ENCODE measurements around the gene EXOSC6.
"Not testable (repeated sequence)": the region's sequence is repeated elsewhere in the genome, so short reads cannot be mapped to it uniquely, and the experiment has no call there.

EXOSC6 gene

GRCh38 chr16:70271696-70272095, 20.0 kb upstream of the EXOSC6 start:
- TF ChIP-seq EZH2phosphoT487 (conservative IDR thresholded peaks at IDR 0.05; ENCODE audit: low read length) (no peak), CTCF (IDR thresholded peaks at IDR 0.05; ENCODE audit: insufficient read depth, low read length, poor library complexity, severe bottlenecking) (no peak)
- Histone ChIP-seq H3K9ac (ENCODE audit: low read length) (no peak overlapping the region), H3F3A (ENCODE audit: insufficient read depth) (no peaks in the 10 kb centered on the region; the same call in 1 of the 2 replicates), H3K79me2 (ENCODE audit: insufficient read depth, low read length) (peaks cover 4% of the 10 kb centered on the region; the same call in 1 of the 2 replicates), H3K9me2 (replicated peaks; ENCODE audit: insufficient read depth, low read length) (no peaks in the 10 kb centered on the region), H3K4me3 (ENCODE audit: insufficient read depth, low read length, poor library complexity, severe bottlenecking) (no peak overlapping the region), H3K27ac (ENCODE audit: low read depth, low read length) (no peak overlapping the region), H3K4me2 (ENCODE audit: low read depth, low read length, poor library complexity, severe bottlenecking) (no peak overlapping the region), H4K20me1 (ENCODE audit: low read depth, low read length) (no peaks in the 10 kb centered on the region), H3K36me3 (ENCODE audit: low read length) (peaks cover 33% of the 10 kb centered on the region), H2AFZ (ENCODE audit: low read depth, low read length, severe bottlenecking) (no peak overlapping the region), H3K27me3 (ENCODE audit: low read length) (no peaks in the 10 kb centered on the region), H3K9me3 (ENCODE audit: insufficient read depth, low read length) (no peaks in the 10 kb centered on the region)

- no peak overlapping the region for H3K4me3 ChIP-seq (ENCODE audit: insufficient read depth, low read length, poor library complexity, severe bottlenecking)
- no peak for TF ChIP-seq EZH2phosphoT487 (conservative IDR thresholded peaks at IDR 0.05; ENCODE audit: low read length)
- TF ChIP-seq CTCF (IDR thresholded peaks at IDR 0.05; ENCODE audit: insufficient read depth, low read length, poor library complexity, severe bottlenecking): no peak
- peaks cover 32% of the 10 kb centered on the region for H3K36me3 ChIP-seq (ENCODE audit: low read length)
- H3K27me3 ChIP-seq (ENCODE audit: low read length): no peaks in the 10 kb centered on the region
- no peaks in the 10 kb centered on the region for H4K20me1 ChIP-seq (ENCODE audit: low read depth, low read length)
- no peak overlapping the region for H2AFZ ChIP-seq (ENCODE audit: low read depth, low read length, severe bottlenecking)
- H3K27ac ChIP-seq (ENCODE audit: low read depth, low read length): no peak overlapping the region
- H3K9me2 ChIP-seq (replicated peaks; ENCODE audit: insufficient read depth, low read length): no peaks in the 10 kb centered on the region
- no peak overlapping the region for H3K9ac ChIP-seq (ENCODE audit: low read length)
- H3F3A ChIP-seq (ENCODE audit: insufficient read depth): no peaks in the 10 kb centered on the region; the same call in 1 of the 2 replicates
- H3K4me2 ChIP-seq (ENCODE audit: low read depth, low read length, poor library complexity, severe bottlenecking): no peak overlapping the region
- no peaks in the 10 kb centered on the region for H3K9me3 ChIP-seq (ENCODE audit: insufficient read depth, low read length)
- H3K79me2 ChIP-seq (ENCODE audit: insufficient read depth, low read length): peaks cover 4% of the 10 kb centered on the region
Measured at GRCh38 chr16:70270176-70270575, 18.4 kb upstream of the EXOSC6 start.

- Histone ChIP-seq H3K27ac (ENCODE audit: low read depth, low read length) (no peak overlapping the region), H3K9me3 (ENCODE audit: insufficient read depth, low read length) (no peaks in the 10 kb centered on the region), H3K27me3 (ENCODE audit: low read length) (no peaks in the 10 kb centered on the region), H3K4me3 (ENCODE audit: insufficient read depth, low read length, poor library complexity, severe bottlenecking) (no peak overlapping the region), H3K9ac (ENCODE audit: low read length) (no peak overlapping the region), H3K9me2 (replicated peaks; ENCODE audit: insufficient read depth, low read length) (no peaks in the 10 kb centered on the region), H3F3A (ENCODE audit: insufficient read depth) (no peaks in the 10 kb centered on the region; the same call in 1 of the 2 replicates), H4K20me1 (ENCODE audit: low read depth, low read length) (no peaks in the 10 kb centered on the region), H3K79me2 (ENCODE audit: insufficient read depth, low read length) (peaks cover 4% of the 10 kb centered on the region), H3K36me3 (ENCODE audit: low read length) (peaks cover 39% of the 10 kb centered on the region), H2AFZ (ENCODE audit: low read depth, low read length, severe bottlenecking) (no peak overlapping the region), H3K4me2 (ENCODE audit: low read depth, low read length, poor library complexity, severe bottlenecking) (no peak overlapping the region)
- no peak for TF ChIP-seq EZH2phosphoT487 (conservative IDR thresholded peaks at IDR 0.05; ENCODE audit: low read length)
- TF ChIP-seq CTCF (IDR thresholded peaks at IDR 0.05; ENCODE audit: insufficient read depth, low read length, poor library complexity, severe bottlenecking): no peak
Measured at GRCh38 chr16:70269471-70269870, 17.7 kb upstream of the EXOSC6 start.

GRCh38 chr16:70267922-70268321, 16.2 kb upstream of the EXOSC6 start:
- peaks cover 36% of the 10 kb centered on the region for H3K36me3 ChIP-seq (ENCODE audit: low read length)
- H3K9me2 ChIP-seq (replicated peaks; ENCODE audit: insufficient read depth, low read length); H3K9me3 ChIP-seq (ENCODE audit: insufficient read depth, low read length); H3K4me3 ChIP-seq (ENCODE audit: insufficient read depth, low read length, poor library complexity, severe bottlenecking); H4K20me1 ChIP-seq (ENCODE audit: low read depth, low read length); H3K27me3 ChIP-seq (ENCODE audit: low read length); H3F3A ChIP-seq (ENCODE audit: insufficient read depth); H3K4me2 ChIP-seq (ENCODE audit: low read depth, low read length, poor library complexity, severe bottlenecking); H3K79me2 ChIP-seq (ENCODE audit: insufficient read depth, low read length); H3K9ac ChIP-seq (ENCODE audit: low read length); H2AFZ ChIP-seq (ENCODE audit: low read depth, low read length, severe bottlenecking); H3K27ac ChIP-seq (ENCODE audit: low read depth, low read length): not testable (repeated sequence)

All from SU-DHL-6 (cell line).